Smooth muscle cell (in vitro differentiated cells): ENCODE results near the gene TNFRSF19. TPM values are rescaled to one million over a fixed set of nuclear protein-coding genes. Genes with fewer than 3 reads are reported as not detected.

Source experiments
- DNase-seq: peaks from one replicate; lab custom pipeline; 2025; ENCODE audit not compliant: unreplicated experiment; lab: John Stamatoyannopoulos, UW
- H2AFZ ChIP-seq: fragments of 200-600 bp; sonication (generic); 2 replicates; pipeline ENCODE4 v1.6.0; 2016; ENCODE audit warnings: antibody characterized with exemption, low read depth, mild to moderate bottlenecking
- H3F3A ChIP-seq: fragments of 200-600 bp; sonication (generic); 2 replicates; pipeline ENCODE4 v1.6.0; 2017; ENCODE audit warnings: antibody characterized with exemption, low read depth
- H3K27ac ChIP-seq: fragments of 200-600 bp; sonication (generic); 2 replicates; pipeline ENCODE4 v1.5.1; 2016; ENCODE audit warnings: low read depth, mild to moderate bottlenecking
- H3K27me3 ChIP-seq: fragments of 200-600 bp; sonication (generic); 2 replicates; pipeline ENCODE4 v1.6.1; 2016; ENCODE audit warnings: low read depth, mild to moderate bottlenecking
- H3K36me3 ChIP-seq: fragments of 200-600 bp; sonication (generic); 2 replicates; pipeline ENCODE4 v1.5.1; 2016; ENCODE audit warnings: low read depth
- H3K4me1 ChIP-seq: fragments of 200-600 bp; sonication (generic); 2 replicates; pipeline ENCODE4 v1.5.1; 2016; ENCODE audit warnings: low read depth
- H3K4me2 ChIP-seq: fragments of 200-600 bp; sonication (generic); 2 replicates; pipeline ENCODE4 v1.6.0; 2016; ENCODE audit warnings: mild to moderate bottlenecking
- H3K4me3 ChIP-seq: fragments of 200-600 bp; sonication (generic); 2 replicates; pipeline ENCODE4 v1.5.1; 2016; ENCODE audit warnings: mild to moderate bottlenecking
- H3K79me2 ChIP-seq: fragments of 200-600 bp; sonication (generic); 2 replicates; pipeline ENCODE4 v1.6.0; 2016; ENCODE audit warnings: low read depth, mild to moderate bottlenecking
- H3K9ac ChIP-seq: fragments of 200-600 bp; sonication (generic); 2 replicates; pipeline ENCODE4 v1.6.0; 2016; ENCODE audit warnings: low read depth
- H3K9me3 ChIP-seq: fragments of 200-600 bp; sonication (generic); replicated peaks from 2 replicates; pipeline ENCODE4 v1.5.1; 2016; ENCODE audit warnings: low read depth
- H4K20me1 ChIP-seq: fragments of 200-600 bp; sonication (generic); 2 replicates; pipeline ENCODE4 v1.6.0; 2016; ENCODE audit warnings: low read depth
- WGBS: methylation state at CpG from one replicate; pipeline ENCODE4 v1.1.7; 2016; ENCODE audit warnings: low lambda C conversion rate; 5-methylcytosine and 5-hydroxymethylcytosine counted together
- polyA plus RNA-seq: library from polyadenylated mRNA; unstranded; fragments of >200 nt; fragmentation: Nextera tagmentation; extraction: Ambion mirVana; gene quantifications from 2 replicates; pipeline ENCODE4 v1.2.1, GENCODE V29; 2016
- total RNA-seq: library from RNA; depleted of rRNA; stranded (reverse); fragments of >200 nt; gene quantifications from 2 replicates; pipeline ENCODE4 v1.2.3, GENCODE V29; 2014
- TF ChIP-seq, protein P1 (sequence below): fragments of 200-600 bp; sonication (generic); IDR thresholded peaks from 2 replicates; pipeline ENCODE4 v1.5.1; 2017; ENCODE audit warnings: borderline replicate concordance, mild to moderate bottlenecking, antibody characterized with exemption; ENCODE audit not compliant: insufficient read depth, poor library complexity, severe bottlenecking

The TNFRSF19 gene
- total and polyA plus RNA-seq, 2 experiments from 2014 or later: 15.5 to 34.3 TPM

- TF ChIP-seq, protein P1, sequence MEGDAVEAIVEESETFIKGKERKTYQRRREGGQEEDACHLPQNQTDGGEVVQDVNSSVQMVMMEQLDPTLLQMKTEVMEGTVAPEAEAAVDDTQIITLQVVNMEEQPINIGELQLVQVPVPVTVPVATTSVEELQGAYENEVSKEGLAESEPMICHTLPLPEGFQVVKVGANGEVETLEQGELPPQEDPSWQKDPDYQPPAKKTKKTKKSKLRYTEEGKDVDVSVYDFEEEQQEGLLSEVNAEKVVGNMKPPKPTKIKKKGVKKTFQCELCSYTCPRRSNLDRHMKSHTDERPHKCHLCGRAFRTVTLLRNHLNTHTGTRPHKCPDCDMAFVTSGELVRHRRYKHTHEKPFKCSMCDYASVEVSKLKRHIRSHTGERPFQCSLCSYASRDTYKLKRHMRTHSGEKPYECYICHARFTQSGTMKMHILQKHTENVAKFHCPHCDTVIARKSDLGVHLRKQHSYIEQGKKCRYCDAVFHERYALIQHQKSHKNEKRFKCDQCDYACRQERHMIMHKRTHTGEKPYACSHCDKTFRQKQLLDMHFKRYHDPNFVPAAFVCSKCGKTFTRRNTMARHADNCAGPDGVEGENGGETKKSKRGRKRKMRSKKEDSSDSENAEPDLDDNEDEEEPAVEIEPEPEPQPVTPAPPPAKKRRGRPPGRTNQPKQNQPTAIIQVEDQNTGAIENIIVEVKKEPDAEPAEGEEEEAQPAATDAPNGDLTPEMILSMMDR: no peak
- Histone ChIP-seq H4K20me1 (no peaks in the 10 kb centered on the region), H3K4me3 (peak overlapping the region; percentile 30), H3K27ac (peak overlapping the region; percentile 84), H3K9ac (peak overlapping the region; percentile 66), H3K27me3 (no peaks in the 10 kb centered on the region), H3K4me1 (peaks cover 5% of the 10 kb centered on the region), H3K9me3 (no peaks in the 10 kb centered on the region), H3K79me2 (no peaks in the 10 kb centered on the region), H3K4me2 (peak overlapping the region; percentile 77), H2AFZ (peak overlapping the region; percentile 79), H3F3A (peaks cover 5% of the 10 kb centered on the region), H3K36me3 (no peaks in the 10 kb centered on the region)
- 36% methylated on average over 14 of the region's 14 CpGs for WGBS
- no peak for DNase-seq
These were observed 11.3 kb upstream of the TNFRSF19 start for GRCh38 chr13:23558675-23559536.

DNA sequence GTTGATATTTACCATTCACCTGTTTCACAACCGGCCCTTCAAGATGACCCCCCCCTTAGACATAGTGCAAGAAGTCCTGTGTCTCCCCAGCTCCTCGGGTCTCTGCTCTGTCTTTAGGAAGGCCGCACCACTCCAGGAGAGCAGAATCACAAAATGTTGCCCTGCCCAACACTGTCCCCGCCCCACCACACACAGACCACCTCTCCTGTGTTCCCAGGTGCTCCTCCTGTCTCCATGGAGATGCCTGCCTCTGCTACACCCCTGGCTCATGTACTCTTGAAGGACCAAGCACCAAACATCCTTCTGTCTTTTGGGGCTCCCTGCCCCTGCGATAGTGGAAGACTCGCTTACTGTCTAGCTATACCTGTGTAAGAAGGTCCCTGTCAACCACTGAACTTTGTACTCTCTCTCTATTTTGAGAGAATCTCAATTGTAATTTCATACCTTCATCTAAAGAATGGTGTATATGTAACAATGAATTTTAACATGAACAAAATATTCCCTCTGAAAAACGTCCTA lies 9.6 kb upstream of the TNFRSF19 start:
- TF ChIP-seq, protein P1: no peak
- H3K4me3 ChIP-seq: no peak overlapping the region
- no peak overlapping the region for H3K4me2 ChIP-seq
- peaks cover 5% of the 10 kb centered on the region for H3F3A ChIP-seq
- H3K27ac ChIP-seq: no peak overlapping the region
- no peak overlapping the region for H3K9ac ChIP-seq
- H3K79me2 ChIP-seq: no peaks in the 10 kb centered on the region
- 97% methylated on average over 7 of the region's 7 CpGs for WGBS
- no peak for DNase-seq
- H3K27me3 ChIP-seq: no peaks in the 10 kb centered on the region
- no peaks in the 10 kb centered on the region for H4K20me1 ChIP-seq
- H3K9me3 ChIP-seq: no peaks in the 10 kb centered on the region
- H3K36me3 ChIP-seq: no peaks in the 10 kb centered on the region
- H3K4me1 ChIP-seq: peaks cover 5% of the 10 kb centered on the region
- H2AFZ ChIP-seq: no peak overlapping the region

GRCh38 chr13:23561261-23561660 lies 9.0 kb upstream of the TNFRSF19 start:
- peaks cover 5% of the 10 kb centered on the region for H3K4me1 ChIP-seq
- no peak overlapping the region for H3K27ac ChIP-seq
- 76% methylated on average over 3 of the region's 3 CpGs for WGBS
- H3K4me2 ChIP-seq: no peak overlapping the region
- no peaks in the 10 kb centered on the region for H4K20me1 ChIP-seq
- no peaks in the 10 kb centered on the region for H3K79me2 ChIP-seq
- H3F3A ChIP-seq: peaks cover 5% of the 10 kb centered on the region
- H3K27me3 ChIP-seq: no peaks in the 10 kb centered on the region
- no peak overlapping the region for H2AFZ ChIP-seq
- H3K9ac ChIP-seq: no peak overlapping the region
- H3K4me3 ChIP-seq: no peak overlapping the region
- H3K36me3 ChIP-seq: no peaks in the 10 kb centered on the region
- no peaks in the 10 kb centered on the region for H3K9me3 ChIP-seq
- TF ChIP-seq, protein P1: no peak
- DNase-seq: no peak
